PFSK-1 (cell line): ENCODE measurements around the gene AGRN.

Experiments
- FOXP2 ChIP-seq: optimal IDR thresholded peaks from 2 replicates; pipeline ENCODE3; 2011; ENCODE audit warnings: borderline replicate concordance, control low read depth, inconsistent platforms; ENCODE audit not compliant: insufficient read depth; ENCODE audit errors: extremely low read length, extremely low read depth
- POLR2AphosphoS5 ChIP-seq: IDR thresholded peaks from 2 replicates; pipeline ENCODE4 v1.6.1; 2012; ENCODE audit warnings: low read depth, mild to moderate bottlenecking, control low read depth, low read length, moderate library complexity
- SIN3A ChIP-seq: IDR thresholded peaks from 2 replicates; pipeline ENCODE4 v1.6.1; 2012; ENCODE audit warnings: mild to moderate bottlenecking, low read length, moderate library complexity, borderline replicate concordance; ENCODE audit not compliant: insufficient read depth
- TAF1 ChIP-seq: IDR thresholded peaks from 2 replicates; pipeline ENCODE4 v1.6.1; 2012; ENCODE audit warnings: low read length, control low read depth, borderline replicate concordance; ENCODE audit not compliant: insufficient read depth
- TF ChIP-seq, protein P1 (sequence below), 2 experiments: IDR thresholded peaks; 2 replicates each; pipeline versions ENCODE4 v1.6.1 to v1.8.0; 2011 to 2012; ENCODE audit warnings: low read depth in 2 of 2, low read length in 2 of 2, control low read depth in 1 of 2, inconsistent platforms in 1 of 2, mild to moderate bottlenecking in 1 of 2, moderate library complexity in 1 of 2; ENCODE audit not compliant: insufficient read depth in 1 of 2

AGRN gene

DNA sequence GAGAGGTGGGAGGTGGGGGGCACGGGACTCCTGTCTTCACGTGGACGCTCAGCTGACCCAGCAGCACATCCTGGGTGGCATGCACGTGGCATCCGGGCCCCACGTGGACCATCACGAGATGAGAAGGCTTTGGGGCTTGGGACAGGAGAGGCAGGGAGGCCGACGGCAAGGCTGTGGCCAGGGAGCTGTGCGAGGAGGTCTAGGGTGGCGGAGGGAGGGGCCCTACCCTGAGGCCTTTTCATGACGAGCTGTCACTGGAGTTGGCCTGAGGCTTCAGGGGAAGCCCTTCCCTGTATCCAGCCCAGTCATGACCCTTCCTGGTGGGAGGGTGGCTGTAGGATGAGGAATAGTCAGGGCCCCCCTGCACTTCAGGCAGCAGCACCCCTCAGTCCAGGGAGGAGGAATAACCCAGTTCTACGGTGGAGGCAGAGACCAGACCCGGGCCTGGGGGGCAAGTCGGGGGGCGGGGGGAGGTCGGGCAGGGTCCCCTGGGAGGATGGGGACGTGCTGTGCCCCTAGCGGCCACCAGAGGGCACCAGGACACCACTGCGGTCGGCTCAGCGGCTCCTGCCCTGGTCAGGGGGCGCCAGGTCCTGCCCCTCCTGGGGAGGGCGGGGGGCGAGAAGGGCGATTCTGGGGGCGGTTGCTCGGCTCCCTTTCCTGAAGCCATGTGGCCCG, 36.0 kb upstream of the AGRN start:
- TF ChIP-seq, protein P1, sequence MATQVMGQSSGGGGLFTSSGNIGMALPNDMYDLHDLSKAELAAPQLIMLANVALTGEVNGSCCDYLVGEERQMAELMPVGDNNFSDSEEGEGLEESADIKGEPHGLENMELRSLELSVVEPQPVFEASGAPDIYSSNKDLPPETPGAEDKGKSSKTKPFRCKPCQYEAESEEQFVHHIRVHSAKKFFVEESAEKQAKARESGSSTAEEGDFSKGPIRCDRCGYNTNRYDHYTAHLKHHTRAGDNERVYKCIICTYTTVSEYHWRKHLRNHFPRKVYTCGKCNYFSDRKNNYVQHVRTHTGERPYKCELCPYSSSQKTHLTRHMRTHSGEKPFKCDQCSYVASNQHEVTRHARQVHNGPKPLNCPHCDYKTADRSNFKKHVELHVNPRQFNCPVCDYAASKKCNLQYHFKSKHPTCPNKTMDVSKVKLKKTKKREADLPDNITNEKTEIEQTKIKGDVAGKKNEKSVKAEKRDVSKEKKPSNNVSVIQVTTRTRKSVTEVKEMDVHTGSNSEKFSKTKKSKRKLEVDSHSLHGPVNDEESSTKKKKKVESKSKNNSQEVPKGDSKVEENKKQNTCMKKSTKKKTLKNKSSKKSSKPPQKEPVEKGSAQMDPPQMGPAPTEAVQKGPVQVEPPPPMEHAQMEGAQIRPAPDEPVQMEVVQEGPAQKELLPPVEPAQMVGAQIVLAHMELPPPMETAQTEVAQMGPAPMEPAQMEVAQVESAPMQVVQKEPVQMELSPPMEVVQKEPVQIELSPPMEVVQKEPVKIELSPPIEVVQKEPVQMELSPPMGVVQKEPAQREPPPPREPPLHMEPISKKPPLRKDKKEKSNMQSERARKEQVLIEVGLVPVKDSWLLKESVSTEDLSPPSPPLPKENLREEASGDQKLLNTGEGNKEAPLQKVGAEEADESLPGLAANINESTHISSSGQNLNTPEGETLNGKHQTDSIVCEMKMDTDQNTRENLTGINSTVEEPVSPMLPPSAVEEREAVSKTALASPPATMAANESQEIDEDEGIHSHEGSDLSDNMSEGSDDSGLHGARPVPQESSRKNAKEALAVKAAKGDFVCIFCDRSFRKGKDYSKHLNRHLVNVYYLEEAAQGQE (IDR thresholded peaks at IDR 0.05; ENCODE audit: insufficient read depth in 1 of 2, low read depth in 2 of 2, low read length in 2 of 2) = no peak
- TF ChIP-seq SIN3A = no peak
- TF ChIP-seq POLR2AphosphoS5 = no peak
- no peak for TF ChIP-seq TAF1
- TF ChIP-seq FOXP2 = no peak

DNA sequence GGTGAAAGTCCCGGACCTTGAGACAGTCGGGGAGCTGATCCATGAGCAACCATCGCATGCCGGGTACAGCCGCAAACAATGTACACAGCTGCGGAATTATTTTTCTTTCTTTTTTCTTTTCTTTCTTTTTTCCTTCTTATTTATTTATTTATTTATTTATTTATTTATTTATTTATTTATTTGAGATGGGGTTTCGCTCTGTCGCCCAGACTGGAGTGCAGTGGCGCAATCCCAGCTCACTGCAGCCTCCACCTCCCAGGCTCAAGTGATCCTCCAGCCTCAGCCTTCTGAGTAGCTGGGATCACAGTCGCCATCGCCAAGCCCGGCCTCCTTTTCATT, 35.5 kb upstream of the AGRN start:
- no peak for TF ChIP-seq FOXP2
- no peak for TF ChIP-seq SIN3A
- TF ChIP-seq POLR2AphosphoS5 = no peak
- TF ChIP-seq, protein P1 (IDR thresholded peaks at IDR 0.05; ENCODE audit: insufficient read depth in 1 of 2, low read depth in 2 of 2, low read length in 2 of 2) = no peak
- TF ChIP-seq TAF1 = no peak

DNA sequence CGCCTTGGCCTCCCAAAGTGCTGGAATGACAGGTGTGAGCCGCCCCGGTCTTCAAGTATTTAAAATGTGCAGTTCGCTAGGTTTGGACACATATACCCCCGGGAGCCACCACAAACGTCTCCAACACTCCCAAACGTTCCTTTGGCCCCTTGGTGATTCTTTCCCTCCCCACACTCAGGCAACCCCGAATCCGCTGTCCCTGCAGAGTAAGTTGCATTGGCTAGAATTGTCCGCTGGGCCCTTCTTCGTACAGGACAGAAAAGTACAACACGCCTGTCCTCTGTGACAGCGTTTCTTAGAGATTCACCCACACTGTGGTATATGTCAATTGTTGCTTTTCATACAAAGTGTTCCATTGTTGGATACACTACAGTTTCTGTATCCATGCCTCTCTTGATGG, 34.8 kb upstream of the AGRN start:
- TF ChIP-seq FOXP2 (no peak), SIN3A (no peak), POLR2AphosphoS5 (no peak), TAF1 (no peak)
- TF ChIP-seq, protein P1 (IDR thresholded peaks at IDR 0.05; ENCODE audit: insufficient read depth in 1 of 2, low read depth in 2 of 2, low read length in 2 of 2) = no peak

DNA sequence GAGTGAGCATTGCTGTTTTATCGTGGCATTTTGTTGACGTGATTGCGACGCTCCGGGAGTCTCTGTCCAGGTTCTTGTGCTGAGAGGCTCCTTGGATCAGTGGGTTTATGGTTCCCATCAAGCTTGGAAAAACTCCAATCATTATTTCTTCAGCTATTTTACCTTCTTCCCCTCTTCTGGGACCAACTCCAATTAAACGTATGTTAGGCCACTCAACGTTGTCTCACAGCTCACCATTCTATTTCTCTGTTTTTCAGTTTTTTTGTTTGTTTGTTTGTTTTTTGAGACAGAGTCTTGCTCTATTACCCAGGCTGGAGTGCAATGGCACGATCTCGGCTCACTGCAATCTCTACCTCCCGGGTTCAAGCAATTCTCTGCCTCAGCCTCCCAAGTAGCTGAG, 28.0 kb upstream of the AGRN start:
- TF ChIP-seq, protein P1 (IDR thresholded peaks at IDR 0.05; ENCODE audit: insufficient read depth in 1 of 2, low read depth in 2 of 2, low read length in 2 of 2) = no peak
- no peak for TF ChIP-seq SIN3A
- TF ChIP-seq FOXP2 = no peak
- no peak for TF ChIP-seq TAF1
- no peak for TF ChIP-seq POLR2AphosphoS5

DNA sequence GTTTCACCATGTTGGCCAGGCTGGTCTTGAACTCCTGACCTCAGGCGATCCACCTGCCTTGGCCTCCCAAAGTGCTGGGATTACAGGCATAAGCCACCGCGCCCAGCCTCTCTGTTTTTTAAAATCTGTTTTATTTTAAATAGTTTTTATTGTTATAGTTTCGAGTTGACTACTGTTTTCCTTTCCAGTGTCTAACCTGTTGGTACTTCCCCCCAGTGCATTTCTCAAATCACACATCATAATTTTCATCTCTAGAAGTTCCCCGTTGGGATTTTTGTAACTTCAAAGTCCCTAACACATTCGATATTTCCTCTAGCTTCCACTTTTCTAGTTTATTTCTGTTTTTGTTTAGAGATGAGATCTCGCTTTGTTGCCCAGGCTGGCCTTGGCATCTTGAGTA, 27.6 kb upstream of the AGRN start:
- TF ChIP-seq, protein P1 (IDR thresholded peaks at IDR 0.05; ENCODE audit: insufficient read depth in 1 of 2, low read depth in 2 of 2, low read length in 2 of 2) = no peak
- TF ChIP-seq FOXP2 (no peak), POLR2AphosphoS5 (no peak), TAF1 (no peak), SIN3A (no peak)
